ENCODE measurements around the gene SOD3.
A peak's percentile ranks its signal among the peaks of the same experiment; 100 is the strongest.

Gene SOD3

GRCh38 chr4:24775032-24775605, 20.3 kb upstream of the SOD3 start:
- DNase-seq (ENCODE audit: low spot score), result no peak

GRCh38 chr4:24775750-24776149, 19.6 kb upstream of the SOD3 start:
- DNase-seq (ENCODE audit: low spot score), result no peak

GRCh38 chr4:24777536-24778463, 17.6 kb upstream of the SOD3 start:
- no peak for DNase-seq (ENCODE audit: low spot score)

GRCh38 chr4:24778464-24779225, 16.7 kb upstream of the SOD3 start:
- DNase-seq (ENCODE audit: low spot score), result peak; percentile 59

DNA sequence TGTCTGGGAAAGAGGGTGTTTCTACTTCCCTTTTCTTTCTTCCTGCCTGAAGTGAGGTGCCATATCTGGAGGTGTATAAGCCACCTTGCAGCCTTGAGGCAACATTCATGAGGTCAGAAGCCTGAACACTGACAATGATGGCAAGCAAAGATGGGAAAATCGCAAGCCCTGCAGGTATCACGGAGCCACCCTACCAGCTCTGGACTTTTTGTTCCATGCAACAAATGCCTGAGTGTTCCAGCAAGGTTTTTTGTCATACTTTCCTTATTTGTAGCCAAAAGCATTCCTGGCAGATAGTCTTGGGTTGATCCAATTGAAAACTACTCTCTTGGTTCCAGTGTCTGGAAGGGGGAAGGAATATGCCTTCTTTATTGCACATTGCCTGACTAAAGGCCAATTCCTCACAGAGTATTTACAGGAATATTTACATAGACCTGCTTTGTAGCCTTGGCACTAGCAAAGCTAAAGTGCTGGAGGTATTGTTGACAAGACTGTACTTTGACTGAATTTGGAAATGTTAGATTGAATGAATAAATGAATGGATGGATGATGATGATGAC, 14.4 kb upstream of the SOD3 start:
- DNase-seq (ENCODE audit: low spot score), result no peak

- no peak for DNase-seq (ENCODE audit: low spot score)
These were observed 13.2 kb upstream of the SOD3 start for GRCh38 chr4:24781999-24782745.

DNA sequence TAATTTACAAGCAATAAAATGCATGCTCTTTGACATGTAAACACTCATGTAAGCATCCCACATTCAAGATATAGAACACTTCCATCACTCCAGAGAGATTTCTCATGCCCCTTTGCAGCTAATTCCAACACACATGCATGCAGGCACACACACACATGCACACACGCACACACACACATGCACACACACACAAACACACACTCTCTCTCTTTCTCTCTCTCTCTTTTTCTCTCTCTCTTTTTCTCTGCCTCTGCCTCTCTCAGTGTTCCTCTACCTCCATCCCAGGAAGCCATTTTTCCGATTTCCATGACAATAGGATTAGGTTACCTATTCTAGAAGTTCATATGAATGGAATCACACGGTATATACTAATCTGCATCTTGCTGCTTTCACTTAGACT, 11.9 kb upstream of the SOD3 start:
- DNase-seq (ENCODE audit: low spot score), result no peak

DNA sequence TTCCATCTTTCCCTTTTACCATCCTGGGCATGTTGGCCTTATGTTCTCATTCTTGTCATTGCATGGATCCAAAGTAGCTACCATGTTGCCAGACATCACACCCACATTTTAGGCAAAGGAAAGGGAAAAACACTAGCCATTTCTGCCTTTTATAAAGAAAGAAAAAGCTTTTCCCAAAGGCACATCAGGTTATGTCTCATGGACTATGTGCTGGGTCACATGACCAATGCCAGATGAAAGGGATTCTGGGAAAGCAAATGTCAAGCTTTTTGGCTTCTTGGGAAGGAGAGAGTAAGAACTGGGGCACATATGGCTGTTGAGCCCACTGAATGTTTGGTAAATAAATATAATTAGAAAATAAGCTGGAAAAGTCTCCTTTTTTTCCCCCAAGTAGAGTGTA, 4.3 kb upstream of the SOD3 start:
- no peak for DNase-seq (ENCODE audit: low spot score)

- DNase-seq (ENCODE audit: low spot score), result no peak
These were observed 2.8 kb upstream of the SOD3 start for GRCh38 chr4:24792552-24792951.

DNA sequence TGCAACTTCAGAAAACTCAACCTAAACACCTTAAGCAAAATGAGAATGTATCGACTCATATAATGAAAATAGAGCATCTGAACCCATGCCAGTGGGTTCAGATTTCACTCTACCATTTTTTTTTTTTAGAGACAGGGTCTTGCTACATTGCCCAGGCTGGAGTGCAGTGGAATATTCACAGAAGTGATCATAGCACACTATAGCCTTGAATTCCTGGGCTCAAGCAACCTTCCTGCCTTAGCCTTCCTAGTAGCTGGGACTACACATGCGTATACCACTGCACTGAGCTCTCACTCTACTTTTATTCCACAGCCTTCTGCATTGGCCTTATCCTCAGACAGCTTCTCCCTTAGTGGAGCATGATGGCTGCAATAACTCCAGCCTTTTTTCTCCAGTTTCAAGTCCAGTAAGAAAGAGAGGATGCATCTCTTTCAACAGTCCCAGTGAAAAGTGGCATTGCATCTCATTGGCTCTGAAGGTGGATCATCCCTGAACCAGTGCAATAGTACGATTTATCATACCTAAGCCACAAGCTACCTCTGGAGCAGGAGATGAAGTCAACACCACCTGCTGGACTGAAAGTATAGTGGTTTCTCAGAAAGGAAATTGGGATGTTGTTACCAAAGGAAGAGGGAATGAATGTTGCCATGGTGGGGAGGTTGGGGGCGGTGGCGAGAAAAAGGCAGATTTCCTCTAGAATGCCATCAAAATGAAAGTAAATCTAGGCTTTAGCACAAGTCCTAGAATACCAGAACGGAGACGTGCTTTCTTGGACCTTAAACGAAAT, 2.0 kb upstream of the SOD3 start:
- peak; percentile 35 for DNase-seq (ENCODE audit: low spot score)

DNA sequence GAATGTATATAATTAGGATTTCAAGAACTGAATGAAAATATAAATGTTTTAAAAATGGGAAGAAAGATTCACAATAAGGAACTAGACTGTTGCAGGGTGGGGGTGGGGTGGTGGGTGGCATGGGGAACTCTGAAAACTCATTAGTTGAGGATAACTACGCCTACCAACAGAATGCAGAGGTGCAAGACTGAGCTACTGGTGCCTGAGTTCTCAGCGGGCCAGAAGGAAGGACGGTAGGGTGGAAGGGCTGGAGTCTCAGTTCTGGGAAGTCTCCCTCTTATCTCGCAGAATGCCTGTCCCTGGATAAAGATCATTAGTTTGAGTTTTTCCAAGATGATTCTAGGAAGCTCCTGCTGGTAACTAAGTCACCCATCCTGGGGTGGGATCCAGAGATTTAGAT, 1.3 kb upstream of the SOD3 start:
- no peak for DNase-seq (ENCODE audit: low spot score)

DNA sequence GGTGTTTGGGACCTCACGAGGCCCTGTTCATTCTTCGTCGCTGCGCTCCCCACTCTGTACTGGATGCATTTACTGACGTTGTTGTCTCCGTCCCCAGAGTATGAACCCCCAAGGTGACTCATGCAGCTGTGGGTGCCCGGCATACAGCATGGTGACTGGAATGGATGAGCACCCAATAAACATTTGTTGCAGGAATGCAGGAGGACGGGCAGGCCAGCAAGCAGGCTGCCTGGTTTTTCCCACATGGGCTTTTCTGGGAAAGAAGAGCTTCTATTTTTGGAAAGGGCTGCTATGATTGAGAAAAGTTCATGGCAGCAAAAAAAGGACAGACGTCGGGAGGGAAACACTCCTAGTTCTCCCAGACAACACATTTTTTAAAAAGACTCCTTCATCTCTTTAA, 893 bp upstream of the SOD3 start:
- peak; percentile 72 for DNase-seq (ENCODE audit: low spot score)

DNA sequence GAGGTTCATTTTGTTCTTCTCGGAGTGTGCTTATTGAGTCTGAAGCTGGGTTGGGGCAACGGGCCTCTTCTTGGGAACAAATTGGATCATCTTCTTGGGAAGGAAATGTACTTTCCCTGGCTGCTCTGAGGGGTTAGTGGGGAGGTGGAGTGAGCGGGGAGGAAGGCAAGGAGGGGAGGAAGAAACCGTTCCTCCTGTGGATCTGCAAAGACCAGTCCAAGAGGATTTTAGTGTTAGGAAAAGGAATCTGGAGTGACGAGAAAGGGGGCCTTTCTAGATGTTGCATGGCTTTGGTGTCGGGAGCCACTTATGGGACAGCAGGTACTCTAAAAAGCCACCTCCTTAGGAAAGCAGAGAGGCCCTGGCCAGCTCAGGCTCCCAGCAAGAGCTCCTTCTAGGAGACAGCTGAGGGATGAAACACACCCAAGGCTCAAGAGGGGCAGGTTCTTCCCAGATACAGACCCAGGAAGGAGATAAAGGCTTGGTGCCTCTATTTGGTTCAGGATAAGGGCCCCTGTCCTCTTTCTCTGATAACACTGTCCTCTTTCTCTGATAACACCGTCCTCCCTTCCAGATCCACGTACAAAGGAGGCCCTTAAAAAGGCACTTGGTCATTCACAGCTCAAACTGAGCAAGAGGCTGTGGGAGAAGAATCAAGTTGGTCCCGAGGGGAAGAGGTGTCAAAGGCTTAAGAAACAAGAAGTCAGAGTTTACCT, 451 bp downstream of the SOD3 start:
- DNase-seq (ENCODE audit: low spot score), result no peak

DNA sequence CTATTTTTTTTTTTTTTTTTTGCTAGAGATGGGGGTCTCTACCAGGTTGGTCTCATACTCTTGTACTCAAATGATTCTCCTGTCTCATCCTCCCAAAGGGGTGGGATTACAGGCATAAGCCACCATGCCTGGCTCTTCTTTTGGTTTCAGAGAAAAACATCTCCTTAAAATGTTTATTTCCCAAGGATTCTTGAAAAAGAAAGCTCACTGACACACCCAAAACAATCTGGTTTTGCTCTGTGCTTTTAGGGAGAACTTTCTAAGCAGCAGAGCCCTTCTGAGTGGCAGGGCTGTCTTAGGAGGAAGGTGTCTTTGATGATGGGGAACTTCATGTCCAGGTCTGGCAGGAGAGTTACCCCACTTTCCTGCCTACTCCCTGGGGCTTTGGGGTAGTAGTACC, 1.2 kb downstream of the SOD3 start:
- no peak for DNase-seq (ENCODE audit: low spot score)

DNA sequence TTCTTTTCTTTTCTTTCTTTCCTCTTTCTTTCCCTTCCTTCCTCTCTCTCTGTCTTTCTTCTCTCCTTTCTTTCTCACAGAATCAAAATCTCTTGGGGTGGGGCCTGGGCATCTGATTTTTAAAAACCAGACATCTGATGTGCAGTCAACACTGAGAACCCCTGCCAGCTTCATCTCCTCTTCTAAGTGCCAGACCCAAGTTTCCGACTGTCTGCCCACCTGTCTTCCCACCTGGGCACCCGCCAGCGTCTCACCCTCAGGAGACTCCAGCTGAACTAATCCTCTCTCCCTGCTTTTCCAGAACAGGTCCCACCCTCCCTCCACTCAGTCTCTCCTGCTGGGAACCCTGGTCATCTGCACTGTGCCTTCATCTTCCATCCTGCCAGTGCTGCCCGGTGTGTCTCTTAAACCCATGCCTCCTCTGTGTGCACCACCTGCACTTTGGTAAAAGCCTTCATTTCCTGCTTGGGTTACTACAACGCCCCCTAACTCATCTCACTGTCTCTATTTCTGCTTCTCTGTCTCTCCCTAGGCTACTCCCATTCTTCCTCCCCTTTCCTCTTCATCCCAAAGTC, 2.8 kb downstream of the SOD3 start:
- DNase-seq (ENCODE audit: low spot score), result no peak

DNA sequence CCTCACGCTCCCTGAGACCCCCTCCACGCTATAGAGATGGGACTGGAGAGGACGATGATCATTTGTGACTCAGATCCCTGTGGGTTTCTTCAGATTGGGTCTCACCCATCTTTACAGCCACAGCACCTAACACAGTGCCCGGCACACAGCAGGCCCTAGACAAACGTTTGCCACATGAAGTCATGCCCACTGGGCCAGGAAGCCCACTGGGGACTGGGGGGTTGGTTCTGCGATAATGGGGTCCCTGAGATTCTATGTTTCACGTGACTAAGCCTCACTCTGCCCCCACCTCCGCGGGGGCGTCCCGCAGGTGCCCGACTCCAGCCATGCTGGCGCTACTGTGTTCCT, 3.8 kb downstream of the SOD3 start:
- no peak for DNase-seq (ENCODE audit: low spot score)

GRCh38 chr4:24799544-24800324, 4.4 kb downstream of the SOD3 start:
- DNase-seq (ENCODE audit: low spot score), result no peak

DNA sequence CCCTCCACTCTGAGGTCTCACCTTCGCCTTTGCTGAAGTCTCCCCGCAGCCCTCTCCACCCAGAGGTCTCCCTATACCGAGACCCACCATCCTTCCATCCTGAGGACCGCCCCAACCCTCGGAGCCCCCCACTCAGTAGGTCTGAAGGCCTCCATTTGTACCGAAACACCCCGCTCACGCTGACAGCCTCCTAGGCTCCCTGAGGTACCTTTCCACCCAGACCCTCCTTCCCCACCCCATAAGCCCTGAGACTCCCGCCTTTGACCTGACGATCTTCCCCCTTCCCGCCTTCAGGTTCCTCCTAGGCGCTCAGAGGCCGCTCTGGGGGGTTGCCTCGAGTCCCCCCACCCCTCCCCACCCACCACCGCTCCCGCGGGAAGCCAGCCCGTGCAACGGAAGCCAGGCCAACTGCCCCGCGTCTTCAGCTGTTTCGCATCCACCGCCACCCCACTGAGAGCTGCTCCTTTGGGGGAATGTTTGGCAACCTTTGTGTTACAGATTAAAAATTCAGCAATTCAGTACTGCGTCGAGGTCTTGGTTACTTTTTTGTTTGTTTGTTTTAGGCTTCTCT, 5.0 kb downstream of the SOD3 start:
- DNase-seq (ENCODE audit: low spot score), result no peak
